K562 (cell line): ENCODE measurements around the gene PADI1. TPM values are rescaled to one million over a fixed set of nuclear protein-coding genes. Genes with fewer than 3 reads are reported as not detected.

Experiments used
- ATAC-seq: fragments of 200-7000 bp; cut with Tn5 transposase; 3 replicates; pipeline ENCODE4 v1.9.1; 2020; ENCODE audit warnings: moderate library complexity
- BruUV-seq: library from RNA; stranded (reverse); fragments of 400-500 nt; replicated peaks from 2 replicates; lab custom pipeline; 2021; lab: Mats Ljungman, UMichigan
- CTCF ChIA-PET: fragments of 300-600 bp; formaldehyde crosslinking; extraction: SDS; loops from one replicate; lab custom pipeline; 2021; ENCODE audit warnings: low intra/inter-chr PET ratio; lab: Yijun Ruan, JAX
- POLR2A ChIA-PET: fragments of 300-600, 350-650 bp; sonication (Branson Sonifier 250); formaldehyde crosslinking; extraction: SDS; loops from one replicate; lab custom pipeline; 2021; ENCODE audit warnings: antibody characterized with exemption, inconsistent platforms; lab: Yijun Ruan, JAX
- DNase-seq, 4 experiments: peaks; one replicate each; pipeline versions ENCODE4 v3.0.0 to v3.0.0-alpha.2; 2011 to 2018; ENCODE audit warnings: low spot score in 3 of 4, mixed read lengths in 3 of 4; ENCODE audit errors: extremely low read depth in 1 of 4
- FAIRE-seq: peaks from 2 replicates; lab custom pipeline; 2011; peaks lifted over from hg19 to GRCh38; lab: Jason Lieb, UNC
- H2AFZ ChIP-seq: 2 replicates; pipeline ENCODE4 v1.6.0; 2011; ENCODE audit warnings: low read depth, low read length, control low read depth, inconsistent platforms
- H3K27ac ChIP-seq: fragments of 200-600 bp; 3 replicates; pipeline ENCODE4 v1.8.0; 2011; ENCODE audit warnings: low read depth, mild to moderate bottlenecking, control low read depth, inconsistent platforms, low read length, moderate library complexity, mixed read lengths; ENCODE audit errors: extremely low read depth
- H3K27me3 ChIP-seq, 2 experiments: fragments of 300-600 bp in 1 of 2; 2 replicates in 1 of 2; 3 replicates in 1 of 2; pipeline versions ENCODE4 v1.6.0 to v1.8.0; 2011; ENCODE audit warnings: inconsistent platforms in 2 of 2, low read length in 2 of 2, mild to moderate bottlenecking in 1 of 2, mixed read lengths in 1 of 2, moderate library complexity in 1 of 2; ENCODE audit not compliant: control insufficient read depth in 2 of 2, insufficient read depth in 2 of 2
- H3K36me3 ChIP-seq: fragments of 300-600 bp; 3 replicates; pipeline ENCODE4 v1.8.0; 2011; ENCODE audit warnings: mild to moderate bottlenecking, low read length, inconsistent platforms; ENCODE audit not compliant: control insufficient read depth, insufficient read depth
- H3K4me1 ChIP-seq, 2 experiments: fragments of 200-600 bp in 1 of 2; replicated peaks in 1 of 2; 2 replicates in 1 of 2; 3 replicates in 1 of 2; pipeline versions ENCODE4 v1.5.1 to v1.8.0; 2011; ENCODE audit warnings: inconsistent platforms in 2 of 2, low read length in 2 of 2, mild to moderate bottlenecking in 1 of 2, mixed read lengths in 1 of 2, moderate library complexity in 1 of 2; ENCODE audit not compliant: control insufficient read depth in 2 of 2, insufficient read depth in 2 of 2
- H3K4me2 ChIP-seq: 2 replicates; pipeline ENCODE4 v1.6.1; 2011; ENCODE audit warnings: low read length, control low read depth, inconsistent platforms, mixed read lengths; ENCODE audit not compliant: insufficient read depth
- H3K4me3 ChIP-seq: fragments of 200-600 bp; sonication (generic), shearing (Covaris generic); 2 replicates; pipeline ENCODE4 v1.5.1; 2016; ENCODE audit warnings: control low read depth, inconsistent platforms
- H3K79me2 ChIP-seq: fragments of 200-600 bp; 3 replicates; pipeline ENCODE4 v1.8.0; 2011; ENCODE audit warnings: low read length, inconsistent platforms; ENCODE audit not compliant: control insufficient read depth, insufficient read depth
- H3K9ac ChIP-seq, 2 experiments: 2 replicates each; pipeline versions ENCODE4 v1.6.0 to v1.6.1; 2011; ENCODE audit warnings: low read depth in 2 of 2, low read length in 2 of 2, control low read depth in 1 of 2, inconsistent platforms in 1 of 2, mild to moderate bottlenecking in 1 of 2, mixed read lengths in 1 of 2; ENCODE audit not compliant: insufficient read depth in 1 of 2
- H3K9me1 ChIP-seq: one replicate; pipeline ENCODE4 v1.6.0; 2011; ENCODE audit warnings: inconsistent platforms, mild to moderate bottlenecking, low read length, moderate library complexity; ENCODE audit not compliant: control insufficient read depth, insufficient read depth
- H3K9me3 ChIP-seq: replicated peaks from 2 replicates; pipeline ENCODE4 v1.5.1; 2011; ENCODE audit warnings: low read depth, low read length, inconsistent platforms; ENCODE audit not compliant: control insufficient read depth, insufficient read depth
- H4K20me1 ChIP-seq: replicated peaks from 2 replicates; pipeline ENCODE4 v1.6.1; 2011; ENCODE audit warnings: low read length, inconsistent platforms, mixed read lengths; ENCODE audit not compliant: control insufficient read depth, insufficient read depth
- ATF7 ChIP-seq: fragments of 450-650 bp; IDR thresholded peaks from 2 replicates; pipeline ENCODE4 v1.7.1; 2014; ENCODE audit warnings: mild to moderate bottlenecking, moderate library complexity
- CBFA2T3 ChIP-seq: fragments of 450-650 bp; IDR thresholded peaks from 2 replicates; pipeline ENCODE4 v1.6.1; 2017
- CCNT2 ChIP-seq: IDR thresholded peaks from 2 replicates; pipeline ENCODE4 v1.6.1; 2011; ENCODE audit warnings: borderline replicate concordance, low read depth, mild to moderate bottlenecking, moderate library complexity, mixed read lengths, low read length; ENCODE audit not compliant: insufficient read length; ENCODE audit errors: extremely low read depth
- EWSR1 ChIP-seq: fragments of 450-650 bp; IDR thresholded peaks from 2 replicates; pipeline ENCODE4 v1.6.1; 2018; ENCODE audit warnings: borderline replicate concordance, mild to moderate bottlenecking, low read depth, moderate library complexity; ENCODE audit not compliant: partially characterized antibody
- HINFP ChIP-seq: fragments of 450-650 bp; conservative IDR thresholded peaks from 2 replicates; pipeline ENCODE4 v1.6.1; 2016; ENCODE audit warnings: missing genetic modification characterization, low read depth, mild to moderate bottlenecking, control low read depth, missing compliant biosample characterization
- HLTF ChIP-seq: fragments of 450-650 bp; IDR thresholded peaks from 2 replicates; pipeline ENCODE4 v1.6.1; 2016
- OTX1 ChIP-seq: fragments of 450-650 bp; formaldehyde crosslinking; IDR thresholded peaks from 2 replicates; pipeline ENCODE4 v1.4.0; 2022; ENCODE audit warnings: mild to moderate bottlenecking
- POLR2G ChIP-seq: fragments of 200-400 bp; formaldehyde crosslinking; IDR thresholded peaks from 2 replicates; pipeline ENCODE4 v1.6.1; 2017; ENCODE audit warnings: low read depth, mild to moderate bottlenecking, antibody characterized with exemption, low read length, moderate library complexity
- RBM25 ChIP-seq: fragments of 200-400 bp; formaldehyde crosslinking; IDR thresholded peaks from 2 replicates; pipeline ENCODE4 v1.6.1; 2018; ENCODE audit warnings: low read length, low read depth, moderate library complexity; ENCODE audit not compliant: severe bottlenecking
- SMARCE1 ChIP-seq: fragments of 450-650 bp; IDR thresholded peaks from 2 replicates; pipeline ENCODE4 v1.7.1; 2016; ENCODE audit warnings: mild to moderate bottlenecking
- TAF7 ChIP-seq: fragments of 450-650 bp; IDR thresholded peaks from 2 replicates; pipeline ENCODE4 v1.6.1; 2016; ENCODE audit warnings: missing genetic modification characterization, missing compliant biosample characterization
- TRIM24 ChIP-seq, 2 experiments: fragments of 450-650 bp; IDR thresholded peaks; 2 replicates each; pipeline ENCODE4 v1.6.1; 2016
- ZNF668 ChIP-seq: fragments of 250-450 bp; sonication (Bioruptor Pico); IDR thresholded peaks from 2 replicates; pipeline ENCODE4 v1.8.0; 2022; ENCODE audit warnings: mild to moderate bottlenecking, inconsistent platforms
- WGBS: fragments of 100-300 bp; shearing (Covaris generic); methylation state at CpG from one replicate; pipeline ENCODE4 v1.1.6; 2016; ENCODE audit warnings: low coverage, mixed read lengths; ENCODE audit not compliant: insufficient coverage; ENCODE audit errors: missing lambda C conversion rate; 5-methylcytosine and 5-hydroxymethylcytosine counted together
- in situ Hi-C: fragments of 300-500 bp; cut with MboI; formaldehyde crosslinking; loops from 4 replicates; pipeline ENCODE4 v1.15.0; 2018; ENCODE audit warnings: inconsistent platforms, mixed read lengths
- intact Hi-C: fragments of 100-400 bp; cut with micrococcal nuclease; formaldehyde crosslinking; loops from 2 replicates; pipeline ENCODE4 v1.14.2; 2022
- polyA plus RNA-seq, 8 experiments: library from polyadenylated mRNA; depleted of rRNA in 4 of 8; stranded (reverse) in 5 of 8; unstranded in 3 of 8; fragments of >200 nt; fragmentation: Nextera tagmentation in 2 of 8; fragmentation: Illumina TruSeq in 1 of 8; extraction: Ambion mirVana in 2 of 8; extraction: Trizol in 1 of 8; gene quantifications; 2 replicates each; pipeline versions ENCODE4 v1.2.1 to v1.2.3, GENCODE V29; 2011 to 2014; ENCODE audit warnings: inconsistent platforms in 1 of 8, missing spikeins in 1 of 8
- total RNA-seq, 7 experiments: library from RNA; depleted of rRNA in 6 of 7; stranded (reverse); fragments of >200 nt in 6 of 7; fragmentation: Illumina TruSeq in 2 of 7; extraction: Trizol in 2 of 7; gene quantifications; 2 replicates each; pipeline versions ENCODE4 v1.2.1 to v1.2.3, GENCODE V29; 2011 to 2021; ENCODE audit warnings: low replicate concordance in 1 of 7

The PADI1 gene
- total and polyA plus RNA-seq, 9 of the 15 experiments (the other 6 are each of a cell fraction or from before 2014, with no cell fraction given) = not detected

DNA sequence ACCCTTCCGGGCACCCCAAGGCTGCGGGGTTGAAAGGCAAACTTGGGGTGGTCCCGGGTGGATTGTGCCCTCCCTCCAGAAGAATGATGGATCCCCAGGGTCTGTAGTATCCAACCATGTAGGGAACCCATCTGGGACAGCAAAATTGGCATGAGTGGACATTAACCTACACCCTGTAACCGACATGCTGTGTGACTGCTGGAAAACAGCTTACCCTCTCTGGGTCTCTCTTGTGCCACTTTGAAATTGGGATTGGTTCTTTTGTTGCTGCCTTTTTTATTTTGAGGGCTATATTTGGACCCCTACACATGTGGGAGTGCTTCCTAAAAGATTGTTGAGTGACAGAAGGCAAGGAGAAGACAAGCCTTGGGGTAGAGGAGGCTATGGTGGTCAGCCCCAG is 19.5 kb downstream of the PADI1 start (continued):
- TF ChIP-seq CCNT2 (no peak), ZNF668 (CRISPR knock-in tag) (no peak), ATF7 (no peak), TAF7 (tag) (no peak), HLTF (no peak), SMARCE1 (no peak), RBM25 (peak; percentile 76), EWSR1 (no peak)

GRCh38 chr1:17225140-17225539 is 20.2 kb downstream of the PADI1 start:
- in situ Hi-C loops = no loop called here
- FAIRE-seq (no peak), DNase-seq (no peak), ATAC-seq (no peak; the same call in 2 of the 3 replicates)
- ChIA-PET POLR2A (interaction anchor here (1.0 to 1.1 kb wide), 2 partner anchors 18 to 65 kb away, joined by 4 to 6 read pairs; no protein-coding TSS in a partner anchor), CTCF (no interaction called here)
- intact Hi-C loops = no loop called here
- no peak overlapping the region for H3K4me2 ChIP-seq
- H3K36me3 ChIP-seq = no peaks in the 10 kb centered on the region
- TF ChIP-seq POLR2G (no peak), CBFA2T3 (no peak), TRIM24 (IDR thresholded peaks at IDR 0.05) (no peak), OTX1 (CRISPR knock-in tag) (no peak), HINFP (tag) (no peak)
- no TSS peak for BruUV-seq
- no peaks in the 10 kb centered on the region for H3K79me2 ChIP-seq
- no peak overlapping the region for H3K4me3 ChIP-seq
- peaks cover 15% of the 10 kb centered on the region for H4K20me1 ChIP-seq
- no peak overlapping the region for H3K9ac ChIP-seq
- H3K9me3 ChIP-seq = no peaks in the 10 kb centered on the region
- H3K9me1 ChIP-seq = no peaks in the 10 kb centered on the region
- 0% methylated on average over 6 of the region's 6 CpGs for WGBS
- H3K27me3 ChIP-seq = peaks cover 6 to 62% of the 10 kb centered on the region in 2 experiments
- no peak overlapping the region for H2AFZ ChIP-seq
- no peak overlapping the region for H3K27ac ChIP-seq
- H3K4me1 ChIP-seq = no peaks in the 10 kb centered on the region
